GM12891 (cell line): ENCODE measurements around the gene GPAT3.

Source experiments
- PAX5 ChIP-seq: IDR thresholded peaks from 2 replicates; pipeline ENCODE4 v1.6.1; 2011; ENCODE audit warnings: low read length, moderate library complexity, mild to moderate bottlenecking; ENCODE audit not compliant: insufficient read depth, severe bottlenecking
- POLR2A ChIP-seq: IDR thresholded peaks from 2 replicates; pipeline ENCODE4 v1.6.1; 2011; ENCODE audit warnings: low read depth, low read length, control low read depth
- POLR2AphosphoS5 ChIP-seq: IDR thresholded peaks from 2 replicates; pipeline ENCODE4 v1.6.1; 2011; ENCODE audit warnings: low read depth, low read length, control low read depth
- POU2F2 ChIP-seq: IDR thresholded peaks from 2 replicates; pipeline ENCODE4 v1.6.1; 2011; ENCODE audit warnings: low read depth, mild to moderate bottlenecking, control low read depth, low read length, moderate library complexity
- SPI1 ChIP-seq: IDR thresholded peaks from 2 replicates; pipeline ENCODE4 v1.6.1; 2011; ENCODE audit warnings: low read depth, low read length, control low read depth
- TAF1 ChIP-seq: IDR thresholded peaks from 2 replicates; pipeline ENCODE4 v1.6.1; 2011; ENCODE audit warnings: low read depth, low read length, control low read depth

GRCh38 chr4:83552083-83552482, 16.2 kb downstream of the GPAT3 start:
- no peak for TF ChIP-seq TAF1
- TF ChIP-seq POLR2AphosphoS5 = no peak
- TF ChIP-seq POLR2A = no peak
- no peak for TF ChIP-seq PAX5
- no peak for TF ChIP-seq SPI1
- no peak for TF ChIP-seq POU2F2
